Loucy (cell line): ENCODE data around the gene TXN.

Experiments used
- H2AFZ ChIP-seq: fragments of 200-600 bp; sonication (generic); 2 replicates; pipeline ENCODE4 v1.6.0; 2016; ENCODE audit warnings: antibody characterized with exemption, mild to moderate bottlenecking, low read length, moderate library complexity
- H3F3A ChIP-seq: fragments of 200-600 bp; 2 replicates; pipeline ENCODE4 v1.6.0; 2016; ENCODE audit warnings: antibody characterized with exemption, low read depth, mild to moderate bottlenecking
- H3K27me3 ChIP-seq: fragments of 200-600 bp; sonication (generic); 2 replicates; pipeline ENCODE4 v1.6.1; 2014; ENCODE audit warnings: low read length, mild to moderate bottlenecking; ENCODE audit not compliant: insufficient read depth, poor library complexity, severe bottlenecking
- H3K36me3 ChIP-seq: fragments of 200-600 bp; sonication (generic); 2 replicates; pipeline ENCODE4 v1.6.1; 2016; ENCODE audit warnings: low read length; ENCODE audit not compliant: insufficient read depth
- H3K4me1 ChIP-seq: fragments of 200-600 bp; sonication (generic); 2 replicates; pipeline ENCODE4 v1.5.1; 2014; ENCODE audit warnings: low read length, mild to moderate bottlenecking; ENCODE audit not compliant: insufficient read depth, poor library complexity, severe bottlenecking
- H3K4me2 ChIP-seq: fragments of 200-600 bp; sonication (generic); 2 replicates; pipeline ENCODE4 v1.6.0; 2014; ENCODE audit warnings: antibody characterized with exemption, low read length, low read depth, mild to moderate bottlenecking; ENCODE audit not compliant: poor library complexity, severe bottlenecking
- H3K4me3 ChIP-seq: fragments of 200-600 bp; sonication (generic); 2 replicates; pipeline ENCODE4 v1.5.1; 2014; ENCODE audit warnings: low read length, mild to moderate bottlenecking, mixed read lengths; ENCODE audit not compliant: poor library complexity, severe bottlenecking
- H3K79me2 ChIP-seq: fragments of 200-600 bp; sonication (generic); 2 replicates; pipeline ENCODE4 v1.6.1; 2014; ENCODE audit warnings: low read length; ENCODE audit not compliant: insufficient read depth
- H3K9ac ChIP-seq: fragments of 200-600 bp; sonication (generic); 2 replicates; pipeline ENCODE4 v1.6.0; 2014; ENCODE audit warnings: mild to moderate bottlenecking, low read depth, low read length, moderate library complexity; ENCODE audit not compliant: poor library complexity, severe bottlenecking
- H3K9me2 ChIP-seq: fragments of 200-600 bp; sonication (generic); replicated peaks from 2 replicates; pipeline ENCODE4 v1.6.1; 2016; ENCODE audit warnings: low read depth, low read length, mixed read lengths
- H3K9me3 ChIP-seq: fragments of 200-600 bp; sonication (generic); 2 replicates; pipeline ENCODE4 v1.6.1; 2014; ENCODE audit warnings: mild to moderate bottlenecking, antibody characterized with exemption, low read length, low read depth; ENCODE audit not compliant: insufficient read depth
- H4K20me1 ChIP-seq: fragments of 200-600 bp; sonication (generic); 2 replicates; pipeline ENCODE4 v1.6.0; 2014; ENCODE audit warnings: antibody characterized with exemption, low read length, mild to moderate bottlenecking; ENCODE audit not compliant: insufficient read depth, poor library complexity, severe bottlenecking
- CTCF ChIP-seq: fragments of 200-600 bp; sonication (generic); conservative IDR thresholded peaks from 2 replicates; pipeline ENCODE4 v1.5.1; 2014; ENCODE audit warnings: mild to moderate bottlenecking, antibody characterized with exemption, low read length
- EZH2phosphoT487 ChIP-seq: fragments of 200-600 bp; IDR thresholded peaks from 2 replicates; pipeline ENCODE4 v1.6.1; 2018; ENCODE audit warnings: antibody characterized with exemption, mild to moderate bottlenecking, moderate library complexity, borderline replicate concordance

Gene TXN

GRCh38 chr9:110282739-110283081 lies 26.4 kb upstream of the TXN start:
- no peak for TF ChIP-seq EZH2phosphoT487
- no peak for TF ChIP-seq CTCF
- Histone ChIP-seq H3F3A (no peaks in the 10 kb centered on the region), H3K79me2 (no peaks in the 10 kb centered on the region), H3K36me3 (no peaks in the 10 kb centered on the region), H3K9ac (no peak overlapping the region), H2AFZ (no peak overlapping the region), H3K4me1 (no peaks in the 10 kb centered on the region), H3K4me3 (no peak overlapping the region), H3K9me3 (no peaks in the 10 kb centered on the region), H4K20me1 (no peaks in the 10 kb centered on the region), H3K27me3 (no peaks in the 10 kb centered on the region), H3K9me2 (no peaks in the 10 kb centered on the region), H3K4me2 (no peak overlapping the region)

GRCh38 chr9:110282018-110282738 lies 25.9 kb upstream of the TXN start:
- H3K9ac ChIP-seq, result no peak overlapping the region
- no peaks in the 10 kb centered on the region for H3K79me2 ChIP-seq
- no peak overlapping the region for H2AFZ ChIP-seq
- no peaks in the 10 kb centered on the region for H3K4me1 ChIP-seq
- no peaks in the 10 kb centered on the region for H4K20me1 ChIP-seq
- no peaks in the 10 kb centered on the region for H3K9me3 ChIP-seq
- H3K36me3 ChIP-seq, result no peaks in the 10 kb centered on the region
- H3F3A ChIP-seq, result no peaks in the 10 kb centered on the region
- no peak overlapping the region for H3K4me3 ChIP-seq
- H3K27me3 ChIP-seq, result no peaks in the 10 kb centered on the region
- TF ChIP-seq EZH2phosphoT487, result no peak
- no peak for TF ChIP-seq CTCF
- H3K4me2 ChIP-seq, result no peak overlapping the region
- no peaks in the 10 kb centered on the region for H3K9me2 ChIP-seq

GRCh38 chr9:110278080-110278707 lies 21.9 kb upstream of the TXN start:
- H3K4me2 ChIP-seq, result no peak overlapping the region
- no peaks in the 10 kb centered on the region for H4K20me1 ChIP-seq
- no peak overlapping the region for H3K9ac ChIP-seq
- H3K9me3 ChIP-seq, result no peaks in the 10 kb centered on the region
- no peaks in the 10 kb centered on the region for H3K27me3 ChIP-seq
- no peak overlapping the region for H2AFZ ChIP-seq
- H3K4me3 ChIP-seq, result no peak overlapping the region
- no peak for TF ChIP-seq CTCF
- no peak for TF ChIP-seq EZH2phosphoT487
- H3F3A ChIP-seq, result no peaks in the 10 kb centered on the region
- H3K36me3 ChIP-seq, result no peaks in the 10 kb centered on the region
- no peaks in the 10 kb centered on the region for H3K4me1 ChIP-seq
- H3K79me2 ChIP-seq, result no peaks in the 10 kb centered on the region
- no peaks in the 10 kb centered on the region for H3K9me2 ChIP-seq
